HCT116 (cell line): Measurements from ENCODE around the gene EMD. TPM values are rescaled to one million over a fixed set of nuclear protein-coding genes. Genes with fewer than 3 reads are reported as not detected.

Experiments
- ATAC-seq: fragments of 200-7000 bp; cut with Tn5 transposase; 2 replicates; pipeline ENCODE4 v1.9.1; 2020; ENCODE audit warnings: mild to moderate bottlenecking, moderate library complexity
- BruUV-seq: library from RNA; stranded (reverse); fragments of 400-500 nt; replicated peaks from 2 replicates; lab custom pipeline; 2021; lab: Mats Ljungman, UMichigan
- CTCF ChIA-PET: fragments of 300-600 bp; sonication (Branson Sonifier 250); formaldehyde crosslinking; loops from one replicate; lab custom pipeline; 2021; ENCODE audit warnings: antibody characterized with exemption; lab: Charles Lee
- POLR2A ChIA-PET: fragments of 300-600, 350-600 bp; sonication (Branson Sonifier 250); formaldehyde crosslinking; loops from one replicate; lab custom pipeline; 2021; ENCODE audit warnings: antibody characterized with exemption; lab: Charles Lee
- RAD21 ChIA-PET, 2 experiments: fragments of 300-600 bp; sonication (Branson Sonifier 250); formaldehyde crosslinking; loops; one replicate each; lab custom pipeline; 2023; ENCODE audit warnings: low total read pairs in 2 of 2; ENCODE audit not compliant: uncharacterized antibody in 2 of 2, unreplicated experiment in 2 of 2, low non-redundant PET in 1 of 2; lab: Charles Lee
- DNase-seq: peaks from one replicate; pipeline ENCODE4 v3.0.0-alpha.2; 2010; ENCODE audit warnings: low read depth, low spot score
- H2AFZ ChIP-seq: fragments of 200-600 bp; shearing (Covaris generic), sonication (generic); 2 replicates; pipeline ENCODE4 v1.6.1; 2017; ENCODE audit warnings: low read depth, mixed run types, mixed read lengths, antibody characterized with exemption, low read length; ENCODE audit not compliant: poor library complexity, severe bottlenecking
- H3K27ac ChIP-seq: 2 replicates; pipeline ENCODE4 v1.5.1; 2012; ENCODE audit warnings: low read depth, low read length
- H3K27me3 ChIP-seq: fragments of 200-600 bp; sonication (generic); 2 replicates; pipeline ENCODE4 v1.6.1; 2016; ENCODE audit warnings: mixed run types, low read length, mixed read lengths; ENCODE audit not compliant: insufficient read depth
- H3K36me3 ChIP-seq, 2 experiments: fragments of 200-500 bp in 1 of 2; fragments of 200-600 bp in 1 of 2; sonication (Bioruptor generic) in 1 of 2; sonication (generic) in 1 of 2; 2 replicates each; pipeline versions ENCODE4 v1.5.1 to v1.6.1; 2014 to 2016; ENCODE audit warnings: low read length in 2 of 2, inconsistent platforms in 1 of 2, mixed read lengths in 1 of 2, mixed run types in 1 of 2; ENCODE audit not compliant: insufficient read depth in 2 of 2, control insufficient read depth in 1 of 2
- H3K4me1 ChIP-seq, 2 experiments: fragments of 200-600 bp in 1 of 2; sonication (generic) in 1 of 2; 2 replicates each; pipeline versions ENCODE4 v1.5.1 to v1.6.1; 2012 to 2017; ENCODE audit warnings: low read length in 2 of 2, inconsistent platforms in 1 of 2, mild to moderate bottlenecking in 1 of 2, mixed read lengths in 1 of 2, mixed run types in 1 of 2, moderate library complexity in 1 of 2; ENCODE audit not compliant: insufficient read depth in 2 of 2, control insufficient read depth in 1 of 2
- H3K4me2 ChIP-seq: fragments of 200-600 bp; sonication (generic); 2 replicates; pipeline ENCODE4 v1.6.1; 2017; ENCODE audit warnings: mixed run types, low read length, mixed read lengths
- H3K4me3 ChIP-seq, 2 experiments: fragments of 200-600 bp in 1 of 2; sonication (generic) in 1 of 2; replicated peaks in 1 of 2; 2 replicates each; pipeline ENCODE4 v1.5.1; 2011 to 2016; ENCODE audit warnings: low read length in 2 of 2, control low read depth in 1 of 2, low read depth in 1 of 2, mild to moderate bottlenecking in 1 of 2, mixed read lengths in 1 of 2, mixed run types in 1 of 2
- H3K79me2 ChIP-seq: fragments of 200-600 bp; sonication (generic); 2 replicates; pipeline ENCODE4 v1.6.1; 2017; ENCODE audit warnings: mild to moderate bottlenecking, mixed run types, low read length, moderate library complexity, mixed read lengths; ENCODE audit not compliant: insufficient read depth
- H3K9ac ChIP-seq: fragments of 200-600 bp; sonication (generic); 2 replicates; pipeline ENCODE4 v1.6.1; 2016; ENCODE audit warnings: low read length, mixed read lengths
- H3K9me2 ChIP-seq: fragments of 200-600 bp; sonication (generic), shearing (Covaris generic); 2 replicates; pipeline ENCODE4 v1.6.1; 2017; ENCODE audit warnings: mixed run types, mild to moderate bottlenecking, moderate library complexity; ENCODE audit not compliant: insufficient read depth
- H3K9me3 ChIP-seq, 2 experiments: fragments of 200-500 bp in 1 of 2; fragments of 200-600 bp in 1 of 2; sonication (Bioruptor generic) in 1 of 2; sonication (generic) in 1 of 2; 2 replicates each; pipeline ENCODE4 v1.6.1; 2014 to 2017; ENCODE audit warnings: low read length in 2 of 2, mixed read lengths in 2 of 2, inconsistent platforms in 1 of 2, low read depth in 1 of 2, mild to moderate bottlenecking in 1 of 2, mixed run types in 1 of 2, moderate library complexity in 1 of 2; ENCODE audit not compliant: control insufficient read depth in 1 of 2, insufficient read depth in 1 of 2
- H4K20me1 ChIP-seq: fragments of 200-600 bp; sonication (generic), shearing (Covaris generic); 2 replicates; pipeline ENCODE4 v1.6.1; 2017; ENCODE audit warnings: mixed run types, mild to moderate bottlenecking, moderate library complexity; ENCODE audit not compliant: insufficient read depth
- ATF3 ChIP-seq: IDR thresholded peaks from 2 replicates; pipeline ENCODE4 v1.6.1; 2012
- CEBPB ChIP-seq: IDR thresholded peaks from 2 replicates; pipeline ENCODE4 v1.6.1; 2012; ENCODE audit warnings: low read depth
- CTCF ChIP-seq, 3 experiments: fragments of 200-600 bp in 1 of 3; sonication (generic) in 1 of 3; IDR thresholded peaks in 2 of 3; conservative IDR thresholded peaks in 1 of 3; 2 replicates each; pipeline ENCODE4 v1.5.1; 2012 to 2017; ENCODE audit warnings: low read depth in 2 of 3, low read length in 2 of 3, antibody characterized with exemption in 1 of 3, borderline replicate concordance in 1 of 3, control low read depth in 1 of 3, mild to moderate bottlenecking in 1 of 3, mixed read lengths in 1 of 3, mixed run types in 1 of 3, moderate library complexity in 1 of 3; ENCODE audit not compliant: insufficient read depth in 1 of 3
- ELF1 ChIP-seq: IDR thresholded peaks from 2 replicates; pipeline ENCODE4 v1.6.1; 2012; ENCODE audit warnings: low read depth, borderline replicate concordance
- EZH2 ChIP-seq: fragments of 200-600 bp; sonication (generic); IDR thresholded peaks from 2 replicates; pipeline ENCODE4 v1.6.1; 2017; ENCODE audit warnings: antibody characterized with exemption, mixed run types
- RAD21 ChIP-seq: IDR thresholded peaks from 2 replicates; pipeline ENCODE4 v1.6.1; 2012; ENCODE audit warnings: low read depth, mild to moderate bottlenecking
- REST ChIP-seq: IDR thresholded peaks from 2 replicates; pipeline ENCODE4 v1.6.1; 2012; ENCODE audit warnings: low read depth
- SIN3A ChIP-seq: IDR thresholded peaks from 2 replicates; pipeline ENCODE4 v1.6.1; 2012; ENCODE audit warnings: low read depth
- TCF7L2 ChIP-seq: IDR thresholded peaks from 2 replicates; pipeline ENCODE4 v1.7.0; 2011; ENCODE audit warnings: borderline replicate concordance, inconsistent platforms; ENCODE audit not compliant: insufficient read depth, insufficient read length; ENCODE audit errors: extremely low read depth
- ZNF274 ChIP-seq: fragments of 200-500 bp; sonication (Bioruptor generic); IDR thresholded peaks from 2 replicates; pipeline ENCODE4 v1.6.1; 2014; ENCODE audit warnings: mild to moderate bottlenecking, low read depth, low read length, inconsistent platforms
- intact Hi-C: fragments of 100-400 bp; cut with micrococcal nuclease; formaldehyde crosslinking; loops from 2 replicates; pipeline ENCODE4 v1.10.0; 2022
- total RNA-seq: library from RNA; stranded (reverse); gene quantifications from one replicate; pipeline ENCODE4 v1.2.1, GENCODE V29; 2021; ENCODE audit not compliant: unreplicated experiment

The EMD gene
- total RNA-seq, 1 experiment from 2014 or later = 102 TPM

- no peaks in the 10 kb centered on the region for H3K9me2 ChIP-seq
- CTCF ChIA-PET = no interaction called here
- H3K9me3 ChIP-seq = no peaks in the 10 kb centered on the region
- no peak overlapping the region for H3K27ac ChIP-seq
- H3K4me2 ChIP-seq = no peak overlapping the region
- H3K36me3 ChIP-seq = no peaks in the 10 kb centered on the region
- H3K79me2 ChIP-seq = no peaks in the 10 kb centered on the region
- DNase-seq (no peak), ATAC-seq (no peak)
- H3K27me3 ChIP-seq = no peaks in the 10 kb centered on the region
- no peaks in the 10 kb centered on the region for H4K20me1 ChIP-seq
- TF ChIP-seq ZNF274 (no peak), SIN3A (no peak), ELF1 (no peak), RAD21 (no peak), EZH2 (no peak), REST (no peak), CEBPB (no peak), ATF3 (no peak), TCF7L2 (no peak), CTCF (IDR thresholded peaks at IDR 0.05 in 2 of 3, conservative IDR thresholded peaks at IDR 0.05 in 1 of 3; ENCODE audit: borderline replicate concordance in 1 of 3, insufficient read depth in 1 of 3, low read depth in 2 of 3, low read length in 2 of 3) (no peak)
- no TSS peak for BruUV-seq
- H3K4me3 ChIP-seq = no peak overlapping the region
- no peaks in the 10 kb centered on the region for H3K4me1 ChIP-seq
- no peak overlapping the region for H2AFZ ChIP-seq
- POLR2A ChIA-PET = no interaction called here
- intact Hi-C loops = no loop called here
- RAD21 ChIA-PET = no interaction called here
- H3K9ac ChIP-seq = no peak overlapping the region
Measured at GRCh38 chrX:154332561-154332960, 46.5 kb upstream of the EMD start.
